Ishikawa (cell line): ENCODE data around the gene CPEB2.

Experiments
- CEBPB ChIP-seq: IDR thresholded peaks from 2 replicates; pipeline ENCODE4 v1.6.1; 2012
- CREB1 ChIP-seq: IDR thresholded peaks from 2 replicates; pipeline ENCODE4 v1.6.1; 2012; ENCODE audit warnings: low read depth
- EGR1 ChIP-seq: IDR thresholded peaks from 2 replicates; pipeline ENCODE4 v1.6.1; 2012
- EP300 ChIP-seq: IDR thresholded peaks from 2 replicates; pipeline ENCODE4 v1.6.1; 2012; ENCODE audit warnings: borderline replicate concordance
- FOXM1 ChIP-seq: IDR thresholded peaks from 2 replicates; pipeline ENCODE4 v1.6.1; 2012; ENCODE audit warnings: low read depth, borderline replicate concordance
- NFIC ChIP-seq: IDR thresholded peaks from 2 replicates; pipeline ENCODE4 v1.6.1; 2012
- RAD21 ChIP-seq: IDR thresholded peaks from 2 replicates; pipeline ENCODE4 v1.6.1; 2012; ENCODE audit warnings: low read depth
- TAF1 ChIP-seq: IDR thresholded peaks from 2 replicates; pipeline ENCODE4 v1.6.1; 2012; ENCODE audit warnings: low read depth, mild to moderate bottlenecking
- TCF12 ChIP-seq: IDR thresholded peaks from 2 replicates; pipeline ENCODE4 v1.6.1; 2012; ENCODE audit warnings: low read depth
- TEAD4 ChIP-seq: IDR thresholded peaks from 2 replicates; pipeline ENCODE4 v1.6.1; 2012
- YY1 ChIP-seq: IDR thresholded peaks from 2 replicates; pipeline ENCODE4 v1.6.1; 2012; ENCODE audit warnings: low read depth
- ZBTB7A ChIP-seq: IDR thresholded peaks from 2 replicates; pipeline ENCODE4 v1.6.1; 2012; ENCODE audit warnings: low read depth
- TF ChIP-seq, protein P1 (sequence below): IDR thresholded peaks from 2 replicates; pipeline ENCODE4 v1.6.1; 2012
- TF ChIP-seq, protein P2 (sequence below): IDR thresholded peaks from 2 replicates; pipeline ENCODE4 v1.6.1; 2012
- TF ChIP-seq, protein P3 (sequence below): IDR thresholded peaks from 2 replicates; pipeline ENCODE4 v1.6.1; 2012; ENCODE audit warnings: low read depth, mild to moderate bottlenecking

CPEB2 gene

DNA sequence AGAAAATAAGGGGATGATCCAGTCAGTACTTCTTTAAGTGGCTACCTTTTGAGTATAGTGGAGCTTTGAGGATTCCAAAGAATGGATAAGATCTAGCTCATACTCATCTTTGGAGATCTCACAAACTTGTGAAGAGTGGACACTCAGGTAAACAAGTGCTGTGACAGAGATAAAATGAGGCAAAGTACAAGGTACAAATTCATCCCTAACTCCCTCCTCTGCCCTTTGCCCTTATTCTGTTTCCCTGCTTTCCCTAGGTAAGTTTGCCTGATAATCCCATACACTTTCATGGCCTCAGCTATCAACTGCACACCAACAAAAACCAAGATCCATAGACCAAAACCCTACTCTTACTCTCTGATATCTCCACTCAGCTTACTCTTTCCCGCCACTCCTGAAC, 16.4 kb upstream of the CPEB2 start:
- TF ChIP-seq, protein P1, sequence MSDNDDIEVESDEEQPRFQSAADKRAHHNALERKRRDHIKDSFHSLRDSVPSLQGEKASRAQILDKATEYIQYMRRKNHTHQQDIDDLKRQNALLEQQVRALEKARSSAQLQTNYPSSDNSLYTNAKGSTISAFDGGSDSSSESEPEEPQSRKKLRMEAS = no peak
- TF ChIP-seq, protein P2, sequence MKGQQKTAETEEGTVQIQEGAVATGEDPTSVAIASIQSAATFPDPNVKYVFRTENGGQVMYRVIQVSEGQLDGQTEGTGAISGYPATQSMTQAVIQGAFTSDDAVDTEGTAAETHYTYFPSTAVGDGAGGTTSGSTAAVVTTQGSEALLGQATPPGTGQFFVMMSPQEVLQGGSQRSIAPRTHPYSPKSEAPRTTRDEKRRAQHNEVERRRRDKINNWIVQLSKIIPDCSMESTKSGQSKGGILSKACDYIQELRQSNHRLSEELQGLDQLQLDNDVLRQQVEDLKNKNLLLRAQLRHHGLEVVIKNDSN = no peak
- TF ChIP-seq TEAD4 (no peak), ZBTB7A (no peak)

DNA sequence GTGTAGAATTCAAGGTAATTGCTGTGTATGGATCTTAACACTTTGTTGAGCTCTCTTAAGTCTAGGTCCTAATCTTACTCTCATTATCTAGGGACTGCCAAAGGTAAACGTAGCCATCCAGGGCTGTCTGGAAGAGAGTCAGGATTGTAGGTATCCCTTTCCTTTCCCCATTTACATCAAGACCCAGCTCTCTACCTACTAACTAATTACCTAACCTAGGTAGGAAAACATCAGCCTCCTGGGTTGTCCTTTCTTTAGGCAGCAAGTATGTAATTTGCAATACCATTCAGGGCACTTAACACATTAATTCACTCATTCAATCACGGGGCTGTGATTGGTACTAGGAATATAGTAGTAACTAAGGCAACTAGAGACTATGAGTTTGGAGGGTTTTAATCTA, 15.2 kb upstream of the CPEB2 start:
- TF ChIP-seq FOXM1 = no peak
- TF ChIP-seq TAF1 = no peak
- TF ChIP-seq, protein P3, sequence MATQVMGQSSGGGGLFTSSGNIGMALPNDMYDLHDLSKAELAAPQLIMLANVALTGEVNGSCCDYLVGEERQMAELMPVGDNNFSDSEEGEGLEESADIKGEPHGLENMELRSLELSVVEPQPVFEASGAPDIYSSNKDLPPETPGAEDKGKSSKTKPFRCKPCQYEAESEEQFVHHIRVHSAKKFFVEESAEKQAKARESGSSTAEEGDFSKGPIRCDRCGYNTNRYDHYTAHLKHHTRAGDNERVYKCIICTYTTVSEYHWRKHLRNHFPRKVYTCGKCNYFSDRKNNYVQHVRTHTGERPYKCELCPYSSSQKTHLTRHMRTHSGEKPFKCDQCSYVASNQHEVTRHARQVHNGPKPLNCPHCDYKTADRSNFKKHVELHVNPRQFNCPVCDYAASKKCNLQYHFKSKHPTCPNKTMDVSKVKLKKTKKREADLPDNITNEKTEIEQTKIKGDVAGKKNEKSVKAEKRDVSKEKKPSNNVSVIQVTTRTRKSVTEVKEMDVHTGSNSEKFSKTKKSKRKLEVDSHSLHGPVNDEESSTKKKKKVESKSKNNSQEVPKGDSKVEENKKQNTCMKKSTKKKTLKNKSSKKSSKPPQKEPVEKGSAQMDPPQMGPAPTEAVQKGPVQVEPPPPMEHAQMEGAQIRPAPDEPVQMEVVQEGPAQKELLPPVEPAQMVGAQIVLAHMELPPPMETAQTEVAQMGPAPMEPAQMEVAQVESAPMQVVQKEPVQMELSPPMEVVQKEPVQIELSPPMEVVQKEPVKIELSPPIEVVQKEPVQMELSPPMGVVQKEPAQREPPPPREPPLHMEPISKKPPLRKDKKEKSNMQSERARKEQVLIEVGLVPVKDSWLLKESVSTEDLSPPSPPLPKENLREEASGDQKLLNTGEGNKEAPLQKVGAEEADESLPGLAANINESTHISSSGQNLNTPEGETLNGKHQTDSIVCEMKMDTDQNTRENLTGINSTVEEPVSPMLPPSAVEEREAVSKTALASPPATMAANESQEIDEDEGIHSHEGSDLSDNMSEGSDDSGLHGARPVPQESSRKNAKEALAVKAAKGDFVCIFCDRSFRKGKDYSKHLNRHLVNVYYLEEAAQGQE = no peak
- TF ChIP-seq, protein P2 = no peak
- TF ChIP-seq NFIC = no peak
- TF ChIP-seq ZBTB7A = no peak
- TF ChIP-seq EGR1 = no peak
- TF ChIP-seq EP300 = no peak
- no peak for TF ChIP-seq RAD21
- TF ChIP-seq CEBPB = no peak
- no peak for TF ChIP-seq TEAD4
- no peak for TF ChIP-seq YY1
- TF ChIP-seq, protein P1 = no peak
- TF ChIP-seq CREB1 = no peak
- no peak for TF ChIP-seq TCF12

DNA sequence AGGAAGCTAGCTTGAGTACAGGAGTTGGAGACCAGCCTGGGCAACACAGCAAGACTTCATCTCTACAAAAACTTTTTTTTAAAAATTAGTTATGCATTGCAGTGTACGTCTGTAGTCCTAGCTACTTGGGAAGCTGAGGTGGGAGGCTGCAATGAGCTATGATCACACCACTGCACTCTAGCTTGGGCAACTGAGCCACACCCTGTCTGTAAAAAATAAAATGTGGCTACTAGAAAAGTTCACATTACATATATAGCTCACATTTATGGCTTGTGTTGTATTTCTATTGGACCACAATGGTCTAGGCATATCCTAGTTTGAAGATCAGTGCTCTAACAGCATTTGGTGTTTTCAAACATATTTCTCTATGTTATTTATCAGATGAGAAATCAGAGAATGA, 11.8 kb upstream of the CPEB2 start:
- no peak for TF ChIP-seq TCF12
- TF ChIP-seq, protein P3 = no peak
- TF ChIP-seq TAF1 = no peak
- no peak for TF ChIP-seq YY1
- TF ChIP-seq EP300 = no peak
- no peak for TF ChIP-seq CREB1
- no peak for TF ChIP-seq TEAD4
- no peak for TF ChIP-seq FOXM1
- TF ChIP-seq, protein P2 = no peak
- TF ChIP-seq RAD21 = no peak
- no peak for TF ChIP-seq EGR1
- TF ChIP-seq ZBTB7A = no peak
- TF ChIP-seq, protein P1 = no peak
- TF ChIP-seq NFIC = no peak
- no peak for TF ChIP-seq CEBPB

DNA sequence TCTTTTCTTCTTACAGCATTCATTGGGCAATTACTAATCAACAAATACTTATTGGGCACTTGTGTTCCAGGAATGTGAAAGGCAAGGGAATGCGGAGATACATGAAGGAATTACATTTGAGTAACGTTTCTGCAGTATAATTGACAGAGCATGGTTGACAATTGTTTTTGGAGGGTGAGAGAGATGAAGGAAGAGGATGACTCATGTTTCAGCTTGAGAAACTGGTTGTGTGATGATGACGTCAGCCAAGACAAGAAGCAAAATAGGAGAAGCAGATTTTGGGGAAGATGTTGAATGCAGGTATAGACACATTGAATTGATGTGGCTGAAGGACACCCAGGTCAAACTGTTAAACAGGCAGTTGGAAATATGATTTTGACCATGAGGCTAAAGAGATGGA, 8.0 kb upstream of the CPEB2 start:
- TF ChIP-seq RAD21 (no peak), CREB1 (no peak), TEAD4 (no peak)
- TF ChIP-seq, protein P2 = no peak

DNA sequence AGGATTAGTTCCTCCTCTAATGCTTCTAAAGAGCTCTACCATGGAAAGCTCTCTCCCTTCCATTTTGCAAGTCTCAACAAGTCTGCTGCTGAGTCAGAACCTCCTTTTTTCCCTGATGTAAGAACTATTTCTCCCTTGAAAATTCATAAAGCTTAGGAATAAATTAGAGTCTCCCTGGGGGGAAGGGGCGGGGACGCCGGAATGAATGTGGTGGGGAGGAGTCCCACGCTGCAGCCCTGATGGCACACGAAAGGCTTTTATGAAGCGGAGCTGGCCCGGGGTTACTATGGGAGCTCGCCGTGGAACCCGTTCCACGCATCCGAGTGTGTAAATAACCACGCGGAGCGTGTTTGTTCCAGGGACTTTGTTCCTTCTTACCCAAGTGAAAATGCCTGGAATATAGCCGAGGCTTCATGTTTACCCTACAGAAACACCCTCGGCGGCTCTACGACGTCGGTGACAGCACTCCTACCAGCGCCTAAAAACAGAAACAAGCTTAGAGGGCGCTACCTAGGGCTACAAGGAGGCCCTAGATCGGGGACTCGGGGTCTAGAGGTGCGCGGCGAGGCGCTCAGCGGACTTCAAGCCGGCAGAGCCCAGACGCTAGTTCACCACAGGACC, 923 bp upstream of the CPEB2 start:
- TF ChIP-seq, protein P3 = no peak
- TF ChIP-seq CEBPB (no peak), TCF12 (no peak), YY1 (no peak), TEAD4 (no peak), EGR1 (no peak), ZBTB7A (no peak)
- TF ChIP-seq, protein P1 = no peak; the same call in 1 of the 2 replicates
